GF-D8 (cell line): ENCODE measurements around the gene FNIP2.

ENCODE experiments used
- DNase-seq: peaks from one replicate; lab custom pipeline; 2025; lab: John Stamatoyannopoulos, UW

The FNIP2 gene

GRCh38 chr4:158762553-158762952 is 6.3 kb upstream of the FNIP2 start:
- no peak for DNase-seq

- no peak for DNase-seq
These were observed 5.4 kb upstream of the FNIP2 start for GRCh38 chr4:158763462-158763861.

GRCh38 chr4:158766434-158767044 is 2.3 kb upstream of the FNIP2 start:
- no peak for DNase-seq

- no peak for DNase-seq
These were observed 1.4 kb upstream of the FNIP2 start for GRCh38 chr4:158767451-158767850.

- DNase-seq, result no peak
These were observed 522 bp downstream of the FNIP2 start for GRCh38 chr4:158769175-158769921.

- no peak for DNase-seq
These were observed 1.8 kb downstream of the FNIP2 start for GRCh38 chr4:158770671-158771070.

GRCh38 chr4:158771776-158772175 is 3.0 kb downstream of the FNIP2 start:
- DNase-seq, result no peak

GRCh38 chr4:158775091-158775651 is 6.3 kb downstream of the FNIP2 start:
- DNase-seq, result no peak

- no peak for DNase-seq
These were observed 7.3 kb downstream of the FNIP2 start for GRCh38 chr4:158776106-158776505.

- no peak for DNase-seq
These were observed 8.8 kb downstream of the FNIP2 start for GRCh38 chr4:158777423-158778155.

- no peak for DNase-seq
These were observed 9.4 kb downstream of the FNIP2 start for GRCh38 chr4:158778156-158778711.

- DNase-seq, result no peak
These were observed 9.9 kb downstream of the FNIP2 start for GRCh38 chr4:158778712-158779111.

- DNase-seq, result no peak
These were observed 13.1 kb downstream of the FNIP2 start for GRCh38 chr4:158781963-158782362.

GRCh38 chr4:158782551-158783360 is 13.9 kb downstream of the FNIP2 start:
- no peak for DNase-seq

- no peak for DNase-seq
These were observed 15.0 kb downstream of the FNIP2 start for GRCh38 chr4:158783785-158784184.

- no peak for DNase-seq
These were observed 16.9 kb downstream of the FNIP2 start for GRCh38 chr4:158785718-158786117.

- DNase-seq, result no peak
These were observed 17.3 kb downstream of the FNIP2 start for GRCh38 chr4:158786121-158786601.

GRCh38 chr4:158786955-158787354 is 18.1 kb downstream of the FNIP2 start:
- DNase-seq, result no peak

- no peak for DNase-seq
These were observed 19.1 kb downstream of the FNIP2 start for GRCh38 chr4:158787709-158788475.

GRCh38 chr4:158788516-158788915 is 19.7 kb downstream of the FNIP2 start:
- DNase-seq, result peak; percentile 11

GRCh38 chr4:158789853-158790252 is 21.0 kb downstream of the FNIP2 start:
- no peak for DNase-seq
